ENCODE measurements around the gene NFASC.

NFASC gene

DNA sequence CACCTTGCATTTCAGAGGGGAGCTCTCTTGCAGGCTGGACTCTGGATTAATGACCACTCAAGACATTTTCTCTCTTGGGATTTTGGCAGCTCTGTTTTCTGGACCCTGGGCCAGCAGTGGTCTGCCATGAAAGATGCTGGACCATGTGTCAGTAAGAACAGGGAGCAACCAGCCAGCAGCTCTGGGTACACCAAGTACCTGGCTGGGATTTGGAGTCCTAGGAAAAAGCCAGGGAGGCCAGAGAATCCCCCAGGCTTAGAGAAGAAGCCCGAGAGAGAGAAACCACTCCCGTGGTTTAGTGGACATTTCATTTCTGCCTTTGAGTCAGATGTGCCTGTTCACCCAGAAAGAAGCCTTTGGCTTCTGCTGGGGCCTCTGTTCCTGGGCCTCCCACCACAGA lies 2.5 kb downstream of the NFASC start:
- TF ChIP-seq, protein P1, sequence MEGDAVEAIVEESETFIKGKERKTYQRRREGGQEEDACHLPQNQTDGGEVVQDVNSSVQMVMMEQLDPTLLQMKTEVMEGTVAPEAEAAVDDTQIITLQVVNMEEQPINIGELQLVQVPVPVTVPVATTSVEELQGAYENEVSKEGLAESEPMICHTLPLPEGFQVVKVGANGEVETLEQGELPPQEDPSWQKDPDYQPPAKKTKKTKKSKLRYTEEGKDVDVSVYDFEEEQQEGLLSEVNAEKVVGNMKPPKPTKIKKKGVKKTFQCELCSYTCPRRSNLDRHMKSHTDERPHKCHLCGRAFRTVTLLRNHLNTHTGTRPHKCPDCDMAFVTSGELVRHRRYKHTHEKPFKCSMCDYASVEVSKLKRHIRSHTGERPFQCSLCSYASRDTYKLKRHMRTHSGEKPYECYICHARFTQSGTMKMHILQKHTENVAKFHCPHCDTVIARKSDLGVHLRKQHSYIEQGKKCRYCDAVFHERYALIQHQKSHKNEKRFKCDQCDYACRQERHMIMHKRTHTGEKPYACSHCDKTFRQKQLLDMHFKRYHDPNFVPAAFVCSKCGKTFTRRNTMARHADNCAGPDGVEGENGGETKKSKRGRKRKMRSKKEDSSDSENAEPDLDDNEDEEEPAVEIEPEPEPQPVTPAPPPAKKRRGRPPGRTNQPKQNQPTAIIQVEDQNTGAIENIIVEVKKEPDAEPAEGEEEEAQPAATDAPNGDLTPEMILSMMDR (IDR thresholded peaks at IDR 0.05; ENCODE audit: low read depth, low read length), result no peak
- DNase-seq (ENCODE audit: low read depth in 2 of 2), result no peak
- H3K4me3 ChIP-seq (replicated peaks in 1 of 2; ENCODE audit: low read depth in 2 of 2, low read length in 2 of 2), result no peak overlapping the region

DNA sequence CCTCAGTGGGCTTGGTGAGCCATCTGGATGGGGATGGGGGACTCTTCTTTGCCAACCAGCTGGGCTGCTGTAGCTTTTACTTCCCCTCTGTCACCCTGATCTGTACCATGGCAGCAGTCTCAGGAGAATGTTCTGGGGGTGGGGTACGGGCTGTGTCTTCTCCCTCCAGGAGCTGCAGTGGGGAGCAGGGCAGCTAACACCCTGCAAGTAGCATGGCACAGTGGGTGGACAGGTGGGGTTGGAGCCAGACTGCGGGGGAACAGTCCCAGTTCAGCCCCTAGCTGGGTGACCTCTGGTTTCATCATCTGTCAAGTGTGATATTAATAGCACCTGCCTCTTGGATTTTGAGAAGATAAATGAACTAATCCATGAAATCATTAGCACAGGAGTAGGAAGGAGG lies 3.1 kb downstream of the NFASC start:
- DNase-seq (ENCODE audit: low read depth in 2 of 2), result no peak
- TF ChIP-seq, protein P1 (IDR thresholded peaks at IDR 0.05; ENCODE audit: low read depth, low read length), result no peak
- no peak overlapping the region for H3K4me3 ChIP-seq (replicated peaks in 1 of 2; ENCODE audit: low read depth in 2 of 2, low read length in 2 of 2)

DNA sequence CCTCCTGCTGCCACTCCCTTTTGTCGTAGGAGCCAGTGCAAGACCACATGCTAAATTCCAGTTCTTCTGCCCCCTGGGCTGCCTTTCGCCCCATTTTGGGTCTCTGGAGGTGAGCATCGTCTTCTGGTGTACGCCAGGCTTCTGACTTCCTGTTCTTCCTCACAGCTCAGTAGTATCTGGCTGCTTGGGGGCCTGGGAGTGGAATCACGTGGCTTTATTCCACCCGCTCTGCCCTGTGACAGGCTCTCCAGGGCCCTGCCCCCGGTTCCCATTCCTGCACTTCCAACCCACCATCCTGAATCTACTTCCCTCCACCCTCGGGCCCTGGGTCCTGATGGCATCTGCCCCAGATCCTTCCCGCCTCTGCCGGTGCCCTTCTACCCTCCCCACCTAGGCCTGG lies 3.6 kb downstream of the NFASC start:
- TF ChIP-seq, protein P1 (IDR thresholded peaks at IDR 0.05; ENCODE audit: low read depth, low read length), result no peak
- DNase-seq (ENCODE audit: low read depth in 2 of 2), result no peak

DNA sequence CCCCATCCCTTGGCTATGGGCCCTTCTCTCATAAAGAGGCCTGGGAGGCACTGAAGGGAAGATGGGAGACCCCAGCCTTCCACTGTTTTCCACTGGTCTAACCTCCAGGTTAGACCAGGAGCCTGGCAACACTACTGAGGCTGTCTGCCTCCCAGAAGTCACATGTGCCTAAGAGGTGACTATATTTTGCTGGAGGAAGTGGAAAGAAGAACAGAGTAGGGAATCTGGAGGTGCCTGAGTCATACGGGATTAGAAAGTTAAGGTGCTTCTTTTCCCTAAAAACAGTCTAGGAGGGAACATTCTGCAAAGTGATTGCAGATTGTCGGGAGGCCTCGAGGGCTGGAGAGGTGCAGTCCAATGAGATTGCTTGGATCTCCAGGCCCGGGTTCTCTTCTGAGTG lies 4.6 kb downstream of the NFASC start:
- TF ChIP-seq, protein P1 (IDR thresholded peaks at IDR 0.05; ENCODE audit: low read depth, low read length), result no peak
- H3K4me3 ChIP-seq (replicated peaks in 1 of 2; ENCODE audit: low read depth in 2 of 2, low read length in 2 of 2), result no peak overlapping the region
- DNase-seq (ENCODE audit: low read depth in 2 of 2), result no peak

More for the DNA sequence above, 3.6 kb downstream of the NFASC start:
- H3K4me3 ChIP-seq (replicated peaks in 1 of 2; ENCODE audit: low read depth in 2 of 2, low read length in 2 of 2), result no peak overlapping the region

DNA sequence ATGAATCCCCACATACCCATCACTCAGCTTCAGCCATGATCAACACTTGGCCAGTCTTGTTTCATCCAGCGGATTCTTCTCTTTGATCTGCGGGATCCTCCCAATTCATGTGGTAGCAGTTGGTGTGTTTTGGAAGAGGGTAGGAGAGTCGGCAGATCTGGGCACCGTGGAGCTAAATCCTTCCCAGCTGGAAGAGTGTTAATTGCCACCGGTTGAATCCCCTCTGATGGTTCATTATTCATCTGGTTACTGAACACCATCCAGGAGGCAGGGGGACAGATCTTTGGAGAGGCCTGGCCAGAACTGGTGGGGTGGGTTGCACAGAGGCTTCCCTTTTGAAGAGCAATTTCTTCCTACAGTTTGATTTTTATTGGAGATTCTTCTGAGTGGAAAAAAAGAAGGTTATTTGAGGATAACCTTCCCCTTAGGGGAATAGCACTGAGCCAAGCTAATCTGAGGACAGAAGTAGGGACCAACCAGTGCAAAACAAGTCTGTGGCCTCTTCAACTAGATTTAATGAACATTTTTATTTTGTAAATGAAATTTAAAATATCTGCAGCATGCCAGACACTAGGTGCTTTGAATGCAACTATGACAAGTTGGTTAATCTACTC lies 8.1 kb downstream of the NFASC start:
- TF ChIP-seq, protein P1 (IDR thresholded peaks at IDR 0.05; ENCODE audit: low read depth, low read length), result no peak
- no peak overlapping the region for H3K4me3 ChIP-seq (replicated peaks in 1 of 2; ENCODE audit: low read depth in 2 of 2, low read length in 2 of 2)
- DNase-seq (ENCODE audit: low read depth in 2 of 2), result no peak

DNA sequence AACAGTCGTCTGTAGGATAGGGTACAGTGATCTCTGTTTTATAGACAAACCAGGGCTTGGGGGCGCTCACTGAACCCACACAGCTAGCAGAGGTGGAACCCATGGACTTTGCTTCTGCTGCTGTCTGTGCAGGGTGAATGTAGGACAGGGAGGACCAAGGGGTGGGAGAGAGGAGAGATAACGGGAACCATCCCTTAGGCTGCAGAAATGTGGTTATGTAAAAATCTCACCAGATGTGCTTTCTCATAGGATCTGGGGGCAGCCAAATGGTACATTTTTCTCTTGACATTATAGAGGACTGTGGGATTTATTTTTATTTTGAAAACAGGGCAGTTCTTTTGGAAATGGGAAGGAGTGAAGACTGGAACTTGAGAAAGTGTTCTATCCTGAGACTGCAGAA lies 8.7 kb downstream of the NFASC start:
- DNase-seq (ENCODE audit: low read depth in 2 of 2), result peak in 1 of 2 donors; percentile 24
- no peak overlapping the region for H3K4me3 ChIP-seq (replicated peaks in 1 of 2; ENCODE audit: low read depth in 2 of 2, low read length in 2 of 2)
- TF ChIP-seq, protein P1 (IDR thresholded peaks at IDR 0.05; ENCODE audit: low read depth, low read length), result no peak

DNA sequence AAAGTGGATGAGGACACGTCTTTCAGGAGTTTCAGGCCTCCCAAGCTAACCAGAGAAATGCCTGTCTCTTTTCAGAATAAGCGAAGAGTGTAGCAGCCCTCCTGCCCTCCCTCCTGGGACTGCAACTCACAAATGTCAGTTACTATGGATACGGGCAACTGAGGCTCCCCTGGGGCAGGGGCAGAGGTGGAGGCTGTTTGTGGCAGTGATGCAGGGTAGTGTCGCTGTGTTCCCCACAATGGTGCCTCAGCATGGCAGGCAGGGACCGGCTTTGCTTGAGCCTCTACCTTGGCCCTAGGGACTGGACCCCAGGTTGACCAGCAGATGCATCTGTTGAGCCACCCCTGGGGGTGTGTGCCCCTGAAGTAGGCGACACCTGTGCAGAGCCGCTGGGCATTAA lies 10.2 kb downstream of the NFASC start:
- no peak overlapping the region for H3K4me3 ChIP-seq (replicated peaks in 1 of 2; ENCODE audit: low read depth in 2 of 2, low read length in 2 of 2)
- TF ChIP-seq, protein P1 (IDR thresholded peaks at IDR 0.05; ENCODE audit: low read depth, low read length), result no peak
- no peak for DNase-seq (ENCODE audit: low read depth in 2 of 2)
